A673 (cell line): ENCODE data around the gene NOS3.

Experiments
- EZH2 ChIP-seq: fragments of 200-600 bp; sonication (generic); IDR thresholded peaks from 2 replicates; pipeline ENCODE4 v1.6.1; 2017; ENCODE audit warnings: borderline replicate concordance, low read depth, mild to moderate bottlenecking, mixed read lengths, antibody characterized with exemption, low read length; ENCODE audit not compliant: poor library complexity, severe bottlenecking
- TF ChIP-seq, protein P1 (sequence below): fragments of 300-800, 200-600 bp; sonication (generic); conservative IDR thresholded peaks from 2 replicates; pipeline ENCODE4 v1.5.1; 2017; ENCODE audit warnings: low read depth, mild to moderate bottlenecking, antibody characterized with exemption, low read length, moderate library complexity, mixed read lengths

DNA sequence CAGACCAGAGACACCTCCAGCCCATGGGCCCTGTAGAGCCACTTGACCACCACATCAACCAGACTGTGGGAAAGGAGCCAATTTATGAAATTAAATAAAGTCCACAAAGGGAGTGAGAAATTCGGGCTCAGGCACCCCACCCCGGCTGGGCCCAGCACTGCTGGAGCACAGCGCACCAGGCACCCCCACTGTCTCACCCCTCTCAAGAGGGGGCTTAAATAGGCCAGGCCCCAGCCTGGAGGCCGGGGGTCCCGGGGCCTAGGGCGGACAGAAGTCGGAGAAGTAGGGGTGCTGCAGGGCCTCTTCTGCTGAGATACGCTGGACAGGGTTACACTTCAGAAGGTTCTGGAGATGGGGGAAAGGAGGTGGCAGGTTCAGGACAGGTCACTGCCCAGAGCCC, 62.9 kb downstream of the NOS3 start:
- TF ChIP-seq, protein P1, sequence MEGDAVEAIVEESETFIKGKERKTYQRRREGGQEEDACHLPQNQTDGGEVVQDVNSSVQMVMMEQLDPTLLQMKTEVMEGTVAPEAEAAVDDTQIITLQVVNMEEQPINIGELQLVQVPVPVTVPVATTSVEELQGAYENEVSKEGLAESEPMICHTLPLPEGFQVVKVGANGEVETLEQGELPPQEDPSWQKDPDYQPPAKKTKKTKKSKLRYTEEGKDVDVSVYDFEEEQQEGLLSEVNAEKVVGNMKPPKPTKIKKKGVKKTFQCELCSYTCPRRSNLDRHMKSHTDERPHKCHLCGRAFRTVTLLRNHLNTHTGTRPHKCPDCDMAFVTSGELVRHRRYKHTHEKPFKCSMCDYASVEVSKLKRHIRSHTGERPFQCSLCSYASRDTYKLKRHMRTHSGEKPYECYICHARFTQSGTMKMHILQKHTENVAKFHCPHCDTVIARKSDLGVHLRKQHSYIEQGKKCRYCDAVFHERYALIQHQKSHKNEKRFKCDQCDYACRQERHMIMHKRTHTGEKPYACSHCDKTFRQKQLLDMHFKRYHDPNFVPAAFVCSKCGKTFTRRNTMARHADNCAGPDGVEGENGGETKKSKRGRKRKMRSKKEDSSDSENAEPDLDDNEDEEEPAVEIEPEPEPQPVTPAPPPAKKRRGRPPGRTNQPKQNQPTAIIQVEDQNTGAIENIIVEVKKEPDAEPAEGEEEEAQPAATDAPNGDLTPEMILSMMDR: no peak
- TF ChIP-seq EZH2: no peak
